HEK293T (cell line): Measurements from ENCODE around the gene CRY2.

Source experiments
- CTCF ChIA-PET: fragments of 350-600 bp; formaldehyde crosslinking; extraction: SDS; loops from one replicate; lab custom pipeline; 2021; ENCODE audit warnings: antibody characterized with exemption, inconsistent platforms; lab: Yijun Ruan, JAX
- POLR2A ChIA-PET: fragments of 350-600 bp; formaldehyde crosslinking; extraction: SDS; loops from one replicate; lab custom pipeline; 2020; ENCODE audit warnings: antibody characterized with exemption, inconsistent platforms; lab: Yijun Ruan, JAX
- DNase-seq: peaks from one replicate; pipeline ENCODE4 v3.0.0; 2012; ENCODE audit warnings: mixed read lengths; ENCODE audit errors: extremely low spot score
- ARNT ChIP-seq: fragments of 450-650 bp; IDR thresholded peaks from 2 replicates; pipeline ENCODE4 v1.6.1; 2017; ENCODE audit warnings: mild to moderate bottlenecking
- BHLHE40 ChIP-seq: fragments of 450-650 bp; IDR thresholded peaks from 2 replicates; pipeline ENCODE4 v1.6.1; 2016; ENCODE audit warnings: mild to moderate bottlenecking, moderate library complexity, borderline replicate concordance
- CTBP1 ChIP-seq: fragments of 450-650 bp; IDR thresholded peaks from 2 replicates; pipeline ENCODE4 v1.6.1; 2016; ENCODE audit warnings: borderline replicate concordance
- ELF4 ChIP-seq: fragments of 450-650 bp; IDR thresholded peaks from 2 replicates; pipeline ENCODE4 v1.6.1; 2017; ENCODE audit warnings: antibody characterized with exemption
- FOXA1 ChIP-seq: fragments of 450-650 bp; IDR thresholded peaks from 2 replicates; pipeline ENCODE4 v1.6.1; 2016; ENCODE audit warnings: mild to moderate bottlenecking
- FOXK2 ChIP-seq: fragments of 450-650 bp; IDR thresholded peaks from 2 replicates; pipeline ENCODE4 v1.6.1; 2016; ENCODE audit warnings: mild to moderate bottlenecking
- FOXM1 ChIP-seq: fragments of 450-650 bp; IDR thresholded peaks from 2 replicates; pipeline ENCODE4 v1.6.1; 2017; ENCODE audit warnings: mild to moderate bottlenecking, borderline replicate concordance
- HDGF ChIP-seq: fragments of 450-650 bp; IDR thresholded peaks from 2 replicates; pipeline ENCODE4 v1.6.1; 2017; ENCODE audit warnings: antibody characterized with exemption, borderline replicate concordance
- L3MBTL2 ChIP-seq: fragments of 450-650 bp; conservative IDR thresholded peaks from 2 replicates; pipeline ENCODE4 v1.6.1; 2016; ENCODE audit warnings: mild to moderate bottlenecking
- LEF1 ChIP-seq: fragments of 450-650 bp; IDR thresholded peaks from 2 replicates; pipeline ENCODE4 v1.6.1; 2017; ENCODE audit warnings: mild to moderate bottlenecking, borderline replicate concordance
- NFRKB ChIP-seq: fragments of 450-650 bp; IDR thresholded peaks from 2 replicates; pipeline ENCODE4 v1.6.1; 2016; ENCODE audit warnings: mild to moderate bottlenecking, moderate library complexity
- PKNOX1 ChIP-seq: fragments of 450-650 bp; IDR thresholded peaks from 2 replicates; pipeline ENCODE4 v1.6.1; 2016
- SP1 ChIP-seq: fragments of 450-650 bp; IDR thresholded peaks from 2 replicates; pipeline ENCODE4 v1.6.1; 2017
- SUZ12 ChIP-seq: fragments of 450-650 bp; IDR thresholded peaks from 2 replicates; pipeline ENCODE4 v1.6.1; 2016; ENCODE audit warnings: mild to moderate bottlenecking
- TARDBP ChIP-seq: fragments of 450-650 bp; IDR thresholded peaks from 2 replicates; pipeline ENCODE4 v1.6.1; 2016
- ZNF384 ChIP-seq: fragments of 450-650 bp; IDR thresholded peaks from 2 replicates; pipeline ENCODE4 v1.6.1; 2016

CRY2 gene

GRCh38 chr11:45856044-45856468 lies 8.8 kb downstream of the CRY2 start:
- CTCF ChIA-PET: no interaction called here
- POLR2A ChIA-PET: no interaction called here
- no peak for DNase-seq
- no peak for TF ChIP-seq SP1
- TF ChIP-seq FOXA1: no peak
- no peak for TF ChIP-seq PKNOX1
- TF ChIP-seq FOXK2: no peak
- TF ChIP-seq LEF1: no peak
- no peak for TF ChIP-seq FOXM1
- TF ChIP-seq ARNT: no peak
- TF ChIP-seq ELF4: no peak
- no peak for TF ChIP-seq HDGF
- TF ChIP-seq TARDBP: no peak

GRCh38 chr11:45857961-45858474 lies 10.7 kb downstream of the CRY2 start:
- ChIA-PET CTCF (no interaction called here), POLR2A (no interaction called here)
- no peak for DNase-seq

GRCh38 chr11:45858751-45859398 lies 11.6 kb downstream of the CRY2 start:
- no peak for TF ChIP-seq BHLHE40
- no peak for TF ChIP-seq L3MBTL2
- TF ChIP-seq NFRKB: no peak
- no peak for TF ChIP-seq PKNOX1
- no peak for TF ChIP-seq SUZ12
- TF ChIP-seq FOXA1: no peak
- TF ChIP-seq TARDBP: no peak
- no peak for TF ChIP-seq SP1
- no peak for TF ChIP-seq ARNT
- no peak for TF ChIP-seq HDGF
- no peak for TF ChIP-seq ZNF384
- no peak for TF ChIP-seq FOXM1
- TF ChIP-seq LEF1: no peak
- no peak for DNase-seq
- ChIA-PET CTCF (interaction anchor here (1.6 kb wide), 1 partner anchor 14 kb away, joined by 6 read pairs; no protein-coding TSS in a partner anchor), POLR2A (no interaction called here)

More at GRCh38 chr11:45857961-45858474, 10.7 kb downstream of the CRY2 start:
- TF ChIP-seq L3MBTL2 (no peak), FOXM1 (no peak), CTBP1 (no peak), BHLHE40 (no peak), HDGF (no peak), ZNF384 (no peak), TARDBP (no peak), NFRKB (no peak)

- POLR2A ChIA-PET: no interaction called here
- no peak for DNase-seq
Measured at GRCh38 chr11:45859661-45860140, 12.4 kb downstream of the CRY2 start.

GRCh38 chr11:45860348-45860747 lies 13.1 kb downstream of the CRY2 start:
- POLR2A ChIA-PET: no interaction called here
- CTCF ChIA-PET: interaction anchor here (0.6 to 1.6 kb wide), 2 partner anchors 13 to 1442 kb away, joined by 4 to 6 read pairs; no protein-coding TSS in a partner anchor
- DNase-seq: no peak
- no peak for TF ChIP-seq PKNOX1
- no peak for TF ChIP-seq ELF4
- no peak for TF ChIP-seq TARDBP
- no peak for TF ChIP-seq FOXA1

More at GRCh38 chr11:45859661-45860140, 12.4 kb downstream of the CRY2 start:
- CTCF ChIA-PET: interaction anchor here (1.6 kb wide), 1 partner anchor 13 kb away, joined by 6 read pairs; no protein-coding TSS in a partner anchor
- TF ChIP-seq ELF4 (no peak), LEF1 (no peak), TARDBP (no peak), SUZ12 (no peak), HDGF (no peak), ARNT (no peak), FOXK2 (no peak), FOXM1 (no peak), ZNF384 (no peak), CTBP1 (no peak), L3MBTL2 (no peak), BHLHE40 (no peak), PKNOX1 (no peak), NFRKB (no peak), FOXA1 (no peak), SP1 (no peak)
